ENCODE data around the gene LBX2.

- TF ChIP-seq POLR2A (IDR thresholded peaks at IDR 0.05; ENCODE audit: low read depth, low read length) (peak; percentile 44; the same call in 1 of the 2 replicates), FOS (IDR thresholded peaks at IDR 0.05; ENCODE audit: borderline replicate concordance, extremely low read depth, insufficient read length) (no peak), YY1 (IDR thresholded peaks at IDR 0.05; ENCODE audit: low read depth, low read length) (0 out of 2 replicates have a peak, but pooled peaks have one; percentile 4)
Observed at GRCh38 chr2:74525717-74526648, 26.6 kb upstream of the LBX2 start, which contains the start of gene DQX1.
